ENCODE measurements around the gene NAGA.
"Not testable (repeated sequence)": the region's sequence is repeated elsewhere in the genome, so short reads cannot be mapped to it uniquely, and the experiment has no call there.

Gene NAGA

DNA sequence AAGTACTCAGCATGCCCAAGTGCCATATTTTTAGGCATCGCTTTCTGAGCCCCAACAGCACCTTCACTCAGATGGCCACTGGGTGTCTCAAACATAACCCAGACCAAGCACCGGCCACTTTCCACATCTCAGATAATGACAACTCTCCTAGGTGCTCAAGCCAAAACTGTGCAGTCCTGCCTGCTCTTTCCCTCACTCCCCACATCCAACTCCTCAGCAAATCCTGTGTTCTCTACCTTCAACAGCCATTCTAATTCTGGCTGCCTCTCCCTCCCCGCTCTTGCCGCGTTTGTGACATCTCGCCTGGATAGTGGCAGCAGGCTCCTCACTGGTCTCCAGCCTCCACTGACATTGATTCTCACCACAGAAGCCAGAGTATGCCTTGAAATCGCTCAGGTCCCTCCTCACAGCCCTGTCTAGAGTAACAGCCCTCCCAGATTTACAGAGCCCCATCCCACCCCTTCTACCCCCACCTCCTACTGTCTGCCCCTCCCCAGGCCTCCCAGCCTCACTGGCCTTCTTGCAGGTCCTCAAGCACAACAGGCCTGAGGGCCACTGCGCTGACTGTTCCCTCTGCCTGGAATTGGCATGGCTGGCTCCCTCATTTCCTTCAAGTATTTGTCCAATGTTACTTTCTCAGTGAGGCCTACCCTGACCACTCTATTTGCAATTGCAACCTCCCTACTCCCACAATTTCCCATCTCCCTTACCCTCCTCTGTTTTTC is 2.2 kb upstream of the NAGA start:
- Histone ChIP-seq H3K79me2 (ENCODE audit: insufficient read depth, low read length) (peaks cover 7% of the 10 kb centered on the region; the same call in 1 of the 2 replicates), H3K4me1 (ENCODE audit: insufficient read depth, low read length, poor library complexity, severe bottlenecking) (peaks cover 8% of the 10 kb centered on the region), H3K9me2 (replicated peaks; ENCODE audit: low read depth, low read length) (no peaks in the 10 kb centered on the region), H2AFZ (ENCODE audit: low read length) (no peak overlapping the region), H3K4me2 (ENCODE audit: low read depth, low read length, poor library complexity, severe bottlenecking) (no peak overlapping the region), H3K4me3 (ENCODE audit: low read length, poor library complexity, severe bottlenecking) (no peak overlapping the region), H3K27me3 (ENCODE audit: insufficient read depth, low read length, poor library complexity, severe bottlenecking) (no peaks in the 10 kb centered on the region), H3K9ac (ENCODE audit: low read depth, low read length, poor library complexity, severe bottlenecking) (no peak overlapping the region), H4K20me1 (ENCODE audit: insufficient read depth, low read length, poor library complexity, severe bottlenecking) (no peaks in the 10 kb centered on the region), H3F3A (ENCODE audit: low read depth) (no peaks in the 10 kb centered on the region), H3K36me3 (ENCODE audit: insufficient read depth, low read length) (no peaks in the 10 kb centered on the region), H3K9me3 (ENCODE audit: insufficient read depth, low read depth, low read length) (no peaks in the 10 kb centered on the region)
- TF ChIP-seq, protein P1, sequence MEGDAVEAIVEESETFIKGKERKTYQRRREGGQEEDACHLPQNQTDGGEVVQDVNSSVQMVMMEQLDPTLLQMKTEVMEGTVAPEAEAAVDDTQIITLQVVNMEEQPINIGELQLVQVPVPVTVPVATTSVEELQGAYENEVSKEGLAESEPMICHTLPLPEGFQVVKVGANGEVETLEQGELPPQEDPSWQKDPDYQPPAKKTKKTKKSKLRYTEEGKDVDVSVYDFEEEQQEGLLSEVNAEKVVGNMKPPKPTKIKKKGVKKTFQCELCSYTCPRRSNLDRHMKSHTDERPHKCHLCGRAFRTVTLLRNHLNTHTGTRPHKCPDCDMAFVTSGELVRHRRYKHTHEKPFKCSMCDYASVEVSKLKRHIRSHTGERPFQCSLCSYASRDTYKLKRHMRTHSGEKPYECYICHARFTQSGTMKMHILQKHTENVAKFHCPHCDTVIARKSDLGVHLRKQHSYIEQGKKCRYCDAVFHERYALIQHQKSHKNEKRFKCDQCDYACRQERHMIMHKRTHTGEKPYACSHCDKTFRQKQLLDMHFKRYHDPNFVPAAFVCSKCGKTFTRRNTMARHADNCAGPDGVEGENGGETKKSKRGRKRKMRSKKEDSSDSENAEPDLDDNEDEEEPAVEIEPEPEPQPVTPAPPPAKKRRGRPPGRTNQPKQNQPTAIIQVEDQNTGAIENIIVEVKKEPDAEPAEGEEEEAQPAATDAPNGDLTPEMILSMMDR (conservative IDR thresholded peaks at IDR 0.05; ENCODE audit: low read length), result peak; percentile 27; the same call in 1 of the 2 replicates
- TF ChIP-seq EZH2phosphoT487 (IDR thresholded peaks at IDR 0.05; ENCODE audit: borderline replicate concordance), result no peak

DNA sequence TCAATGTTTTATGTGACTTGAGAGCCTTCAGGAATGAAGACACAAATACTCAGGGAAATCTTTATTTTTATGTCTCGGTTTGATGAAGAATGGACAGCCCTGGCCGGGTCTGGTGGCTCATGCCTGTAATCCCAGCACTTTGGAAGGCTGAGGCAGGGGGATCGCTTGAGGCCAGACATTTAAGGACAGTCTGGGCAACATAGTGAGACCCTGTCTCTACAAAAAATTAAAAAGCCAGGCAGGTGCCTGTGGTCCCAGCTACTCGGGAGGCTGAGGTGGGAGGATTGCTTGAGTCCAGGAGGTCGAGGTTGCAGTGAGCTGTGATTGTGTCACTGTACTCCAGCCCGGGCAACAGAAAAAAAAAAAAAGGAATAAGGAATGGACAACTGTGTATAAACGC is 896 bp upstream of the NAGA start:
- H3K79me2 ChIP-seq (ENCODE audit: insufficient read depth, low read length); H3K9me3 ChIP-seq (ENCODE audit: insufficient read depth, low read depth, low read length); H4K20me1 ChIP-seq (ENCODE audit: insufficient read depth, low read length, poor library complexity, severe bottlenecking); H3F3A ChIP-seq (ENCODE audit: low read depth); H2AFZ ChIP-seq (ENCODE audit: low read length); H3K9me2 ChIP-seq (replicated peaks; ENCODE audit: low read depth, low read length); H3K36me3 ChIP-seq (ENCODE audit: insufficient read depth, low read length); H3K27me3 ChIP-seq (ENCODE audit: insufficient read depth, low read length, poor library complexity, severe bottlenecking); H3K4me1 ChIP-seq (ENCODE audit: insufficient read depth, low read length, poor library complexity, severe bottlenecking): not testable (repeated sequence)
- Histone ChIP-seq H3K4me3 (ENCODE audit: low read length, poor library complexity, severe bottlenecking) (peak overlapping the region; percentile 78), H3K9ac (ENCODE audit: low read depth, low read length, poor library complexity, severe bottlenecking) (peak overlapping the region; percentile 70), H3K4me2 (ENCODE audit: low read depth, low read length, poor library complexity, severe bottlenecking) (peak overlapping the region; percentile 82)

DNA sequence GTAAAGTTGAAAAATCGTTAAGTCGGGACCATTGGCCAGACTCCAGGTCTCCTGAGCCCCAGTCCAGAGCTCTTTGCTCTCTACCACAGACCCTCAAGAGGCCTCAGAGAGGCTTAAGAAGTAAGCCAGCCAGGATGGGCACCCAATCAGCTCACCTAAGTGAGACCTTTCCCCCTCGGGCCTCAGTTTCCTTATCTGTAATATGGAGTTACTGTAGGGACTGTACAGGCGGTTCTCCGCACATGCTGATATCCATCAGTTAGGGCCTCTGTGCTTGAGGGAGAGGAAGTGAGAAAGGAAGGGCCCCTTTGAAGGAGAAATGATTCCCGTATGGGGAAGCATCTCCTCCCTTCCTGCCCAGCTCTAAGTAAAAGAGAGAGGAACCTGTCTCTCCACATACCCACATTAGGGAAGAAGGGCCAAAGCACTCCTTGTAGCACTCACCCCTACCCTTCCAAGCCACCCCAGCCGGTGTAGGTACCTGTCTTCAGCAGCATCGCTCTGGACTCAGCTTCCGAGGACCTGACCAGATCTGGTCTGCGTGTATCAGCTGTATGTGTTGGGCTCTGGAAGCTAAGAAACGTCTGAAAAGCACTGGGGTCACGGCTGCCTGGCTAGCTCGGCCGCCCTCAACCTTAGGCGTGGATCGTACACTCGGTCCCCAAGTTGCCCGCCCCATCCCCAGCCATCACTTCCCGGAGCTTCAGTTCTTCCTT is 653 bp downstream of the NAGA start:
- H3K36me3 ChIP-seq (ENCODE audit: insufficient read depth, low read length), result no peaks in the 10 kb centered on the region
- no peaks in the 10 kb centered on the region for H4K20me1 ChIP-seq (ENCODE audit: insufficient read depth, low read length, poor library complexity, severe bottlenecking)
- peak overlapping the region; percentile 78 for H3K4me3 ChIP-seq (ENCODE audit: low read length, poor library complexity, severe bottlenecking)
- peak overlapping the region; percentile 67 for H2AFZ ChIP-seq (ENCODE audit: low read length)
- H3K9ac ChIP-seq (ENCODE audit: low read depth, low read length, poor library complexity, severe bottlenecking), result peak overlapping the region; percentile 70
- H3K4me1 ChIP-seq (ENCODE audit: insufficient read depth, low read length, poor library complexity, severe bottlenecking), result peaks cover 8% of the 10 kb centered on the region
- no peaks in the 10 kb centered on the region for H3K9me2 ChIP-seq (replicated peaks; ENCODE audit: low read depth, low read length)
- H3K27me3 ChIP-seq (ENCODE audit: insufficient read depth, low read length, poor library complexity, severe bottlenecking), result no peaks in the 10 kb centered on the region
- H3F3A ChIP-seq (ENCODE audit: low read depth), result no peaks in the 10 kb centered on the region
- TF ChIP-seq, protein P1 (conservative IDR thresholded peaks at IDR 0.05; ENCODE audit: low read length), result no peak
- no peak for TF ChIP-seq EZH2phosphoT487 (IDR thresholded peaks at IDR 0.05; ENCODE audit: borderline replicate concordance)
- H3K4me2 ChIP-seq (ENCODE audit: low read depth, low read length, poor library complexity, severe bottlenecking), result peak overlapping the region; percentile 86
- H3K79me2 ChIP-seq (ENCODE audit: insufficient read depth, low read length), result peaks cover 7% of the 10 kb centered on the region; the same call in 1 of the 2 replicates
- H3K9me3 ChIP-seq (ENCODE audit: insufficient read depth, low read depth, low read length), result no peaks in the 10 kb centered on the region
